ENCODE data around the gene QRFP.

The QRFP gene

DNA sequence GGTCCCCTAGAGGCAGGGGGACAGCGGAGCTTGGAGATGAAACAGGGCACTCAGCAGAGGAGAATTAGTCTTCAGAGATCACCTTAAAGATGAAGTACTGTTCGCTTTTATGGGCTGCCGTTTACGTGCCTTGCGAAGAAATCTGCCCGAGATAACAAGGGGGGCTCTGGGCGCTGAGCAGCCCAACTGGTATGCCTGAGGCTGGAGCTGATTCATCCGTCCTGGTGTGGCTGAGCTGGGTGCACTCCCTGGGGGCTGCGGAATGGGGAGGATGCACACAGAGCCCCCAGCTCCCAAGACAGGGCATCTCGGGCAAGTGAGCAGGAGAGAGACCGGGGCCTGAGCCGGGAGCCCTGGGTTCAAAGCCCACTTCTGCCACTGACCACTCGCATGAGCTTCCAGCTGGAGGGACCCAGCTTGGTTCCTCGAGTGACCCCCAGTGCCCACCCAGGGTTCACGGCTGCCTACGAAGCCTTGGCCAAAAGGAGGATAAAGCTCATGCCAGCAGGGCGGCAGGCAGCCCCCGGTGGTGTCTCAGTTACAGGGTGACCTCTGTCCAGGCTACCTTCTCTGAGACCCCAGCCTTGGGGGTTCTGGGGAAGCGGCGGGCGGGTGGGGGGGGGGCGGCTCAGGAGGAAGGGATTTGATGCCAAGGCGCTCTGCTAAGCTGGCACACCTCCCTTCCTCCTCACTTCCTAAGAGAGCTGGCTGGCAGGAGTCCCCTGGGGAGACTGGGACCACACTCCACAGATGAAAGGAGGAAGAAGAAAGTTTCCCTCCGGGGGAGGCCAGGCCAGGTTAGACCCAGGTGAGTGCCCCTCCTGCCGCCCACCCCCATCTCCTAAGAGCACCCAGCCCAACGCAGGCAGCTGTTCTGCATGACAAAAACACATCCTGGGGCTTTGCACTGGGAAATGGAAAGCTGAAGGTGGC is 36.8 kb upstream of the QRFP start:
- no peak for DNase-seq

DNA sequence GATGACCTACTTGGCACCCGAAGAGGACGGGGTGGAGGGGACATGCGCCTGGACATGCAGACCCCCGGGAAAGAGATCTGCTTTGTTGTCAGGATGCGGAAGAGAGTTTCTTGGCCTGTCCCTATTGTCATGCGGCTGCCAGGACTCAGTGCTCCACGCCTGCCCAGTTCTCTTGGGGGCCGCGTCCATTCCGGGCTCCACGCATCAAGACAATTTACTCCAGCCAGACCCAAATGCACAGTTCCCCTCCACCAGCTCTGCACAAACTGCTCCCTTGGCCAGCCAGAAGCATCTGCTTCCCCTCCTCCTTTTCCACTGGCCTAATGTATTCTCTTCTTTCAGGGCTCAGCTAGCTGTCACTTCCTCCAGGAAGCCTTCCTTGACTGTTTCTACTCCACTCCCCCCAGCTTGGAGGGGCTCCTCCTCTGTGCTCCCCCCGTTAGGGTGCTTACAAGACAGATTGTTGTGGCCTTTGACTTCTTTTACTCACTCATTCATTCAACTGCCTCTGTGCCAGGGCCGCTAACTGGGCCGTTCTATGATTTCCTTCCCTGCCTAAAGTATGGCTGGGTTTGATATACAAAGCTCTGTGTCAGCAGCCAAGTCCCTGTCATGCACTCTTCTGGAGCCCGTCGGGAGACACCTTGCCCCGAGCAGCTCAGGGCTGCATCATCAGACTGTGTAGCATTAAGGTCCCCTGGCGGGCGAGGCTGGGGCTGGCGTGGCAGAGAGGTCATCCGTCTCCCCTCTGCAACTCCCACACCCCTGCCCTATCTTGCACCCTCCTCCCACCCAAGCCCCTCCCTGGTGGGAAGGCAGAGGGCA is 35.9 kb upstream of the QRFP start:
- no peak for DNase-seq

DNA sequence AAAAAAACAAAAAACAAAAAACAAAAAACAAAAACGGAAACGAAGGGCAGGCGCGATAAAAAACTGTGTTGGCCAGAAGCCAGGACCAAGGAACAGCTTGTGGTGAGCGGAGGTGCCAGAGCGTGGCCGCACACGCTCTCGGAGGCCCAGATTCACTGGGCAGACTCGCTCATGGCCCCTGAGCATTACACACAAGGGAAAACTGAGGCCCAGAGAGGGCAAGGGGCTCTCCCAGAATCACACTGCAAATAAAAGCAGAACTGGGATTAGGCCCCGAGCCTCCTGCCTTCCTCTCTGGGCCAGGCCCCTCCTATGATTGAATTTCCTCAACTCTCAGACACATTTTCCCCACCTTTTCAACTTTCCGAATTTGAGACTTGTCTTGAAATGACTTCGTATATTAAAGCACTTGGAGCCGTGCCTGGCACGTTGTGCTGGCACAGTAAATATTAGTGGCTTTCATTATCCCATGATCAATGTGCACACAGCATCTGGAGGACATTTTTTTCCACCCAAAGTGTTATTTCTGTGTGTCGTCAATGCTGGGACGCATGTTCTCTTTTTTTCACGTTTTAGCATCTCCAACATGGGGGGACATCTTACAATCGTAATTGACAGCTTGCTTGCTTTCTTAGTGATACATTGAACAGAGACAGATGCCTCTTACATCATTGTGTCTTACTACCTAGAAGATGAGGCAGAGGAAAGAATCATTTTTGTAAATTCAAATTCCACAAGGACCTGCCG is 35.1 kb upstream of the QRFP start:
- no peak for DNase-seq

DNA sequence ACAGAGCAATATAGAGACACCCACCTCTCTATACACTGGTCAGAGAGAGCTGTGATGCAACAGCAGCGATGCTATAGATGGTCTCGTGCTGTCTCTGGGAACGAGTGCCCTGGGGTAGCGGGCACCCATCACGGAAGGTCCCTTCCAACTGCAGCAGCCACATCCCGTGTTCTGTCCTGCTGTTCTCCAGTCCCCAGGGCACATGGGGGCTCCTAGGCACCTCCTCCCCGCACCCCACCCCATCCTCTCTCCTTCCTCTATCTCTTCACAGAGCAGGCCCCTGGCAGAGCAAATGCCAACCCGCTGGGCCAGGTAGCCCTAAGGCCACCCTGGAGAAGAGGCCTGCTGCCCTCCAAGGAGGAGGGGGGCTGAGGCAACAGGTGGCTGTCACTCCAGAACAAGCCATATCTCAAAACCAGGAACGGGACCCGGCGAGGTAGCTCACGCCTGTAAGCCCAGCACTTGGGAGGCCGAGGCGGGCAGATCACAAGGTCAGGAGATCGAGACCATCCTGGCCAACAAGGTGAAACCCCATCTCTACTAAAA is 34.3 kb upstream of the QRFP start:
- DNase-seq, result no peak

DNA sequence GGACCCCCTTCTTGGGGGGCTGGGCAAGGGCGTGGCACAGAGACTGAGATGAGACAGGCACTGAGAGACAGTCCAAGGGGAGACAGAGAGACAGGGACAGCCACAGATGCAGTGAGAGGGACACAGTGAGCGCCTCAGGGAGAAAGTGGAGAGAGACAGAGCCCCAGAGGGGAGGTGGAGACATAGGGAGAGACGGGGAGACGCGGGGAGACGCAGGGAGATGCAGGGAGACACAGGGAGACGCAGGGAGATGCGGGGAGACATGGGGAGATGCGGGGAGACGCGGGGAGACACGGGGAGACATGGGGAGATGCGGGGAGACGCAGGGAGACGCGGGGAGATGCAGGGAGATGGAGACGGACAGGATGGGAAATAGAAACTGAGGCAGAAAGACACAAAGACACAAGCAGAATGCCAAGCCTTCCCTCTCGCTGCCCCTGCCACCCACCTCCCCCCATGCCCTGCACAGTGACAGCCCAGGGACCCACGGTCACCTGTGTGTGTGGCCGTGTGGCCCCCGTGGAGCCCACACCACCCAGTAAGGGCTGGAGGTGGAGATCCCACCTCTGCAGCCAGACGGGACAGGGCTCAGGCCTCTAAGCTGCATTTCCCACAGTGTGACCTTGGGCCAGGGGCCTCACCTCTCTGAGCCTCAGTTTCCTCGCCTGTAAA is 33.7 kb upstream of the QRFP start:
- no peak for DNase-seq

DNA sequence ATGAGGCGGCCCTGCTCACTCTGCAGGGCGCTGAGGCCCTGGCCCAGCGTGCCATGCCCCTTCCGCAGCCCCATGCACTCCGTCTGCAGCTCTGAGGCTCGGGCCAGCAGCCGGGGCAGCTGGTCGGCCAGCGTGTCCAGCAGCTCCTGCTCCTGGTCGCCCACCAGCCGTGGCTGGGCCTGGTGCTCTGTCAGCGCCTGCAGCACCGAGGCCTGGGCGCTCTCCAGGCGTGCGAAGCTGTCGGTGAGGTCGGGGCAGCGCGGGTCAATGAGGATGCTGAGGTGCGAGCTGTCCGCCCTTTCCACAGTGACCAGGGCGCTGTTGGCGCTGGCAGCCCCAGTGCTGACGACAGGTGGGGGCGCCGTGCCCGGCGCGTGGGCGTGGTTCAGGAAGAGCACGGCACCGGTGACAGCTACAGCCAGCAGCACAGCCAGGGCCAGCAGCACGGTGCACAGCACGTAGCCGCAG is 33.0 kb upstream of the QRFP start:
- no peak for DNase-seq

DNA sequence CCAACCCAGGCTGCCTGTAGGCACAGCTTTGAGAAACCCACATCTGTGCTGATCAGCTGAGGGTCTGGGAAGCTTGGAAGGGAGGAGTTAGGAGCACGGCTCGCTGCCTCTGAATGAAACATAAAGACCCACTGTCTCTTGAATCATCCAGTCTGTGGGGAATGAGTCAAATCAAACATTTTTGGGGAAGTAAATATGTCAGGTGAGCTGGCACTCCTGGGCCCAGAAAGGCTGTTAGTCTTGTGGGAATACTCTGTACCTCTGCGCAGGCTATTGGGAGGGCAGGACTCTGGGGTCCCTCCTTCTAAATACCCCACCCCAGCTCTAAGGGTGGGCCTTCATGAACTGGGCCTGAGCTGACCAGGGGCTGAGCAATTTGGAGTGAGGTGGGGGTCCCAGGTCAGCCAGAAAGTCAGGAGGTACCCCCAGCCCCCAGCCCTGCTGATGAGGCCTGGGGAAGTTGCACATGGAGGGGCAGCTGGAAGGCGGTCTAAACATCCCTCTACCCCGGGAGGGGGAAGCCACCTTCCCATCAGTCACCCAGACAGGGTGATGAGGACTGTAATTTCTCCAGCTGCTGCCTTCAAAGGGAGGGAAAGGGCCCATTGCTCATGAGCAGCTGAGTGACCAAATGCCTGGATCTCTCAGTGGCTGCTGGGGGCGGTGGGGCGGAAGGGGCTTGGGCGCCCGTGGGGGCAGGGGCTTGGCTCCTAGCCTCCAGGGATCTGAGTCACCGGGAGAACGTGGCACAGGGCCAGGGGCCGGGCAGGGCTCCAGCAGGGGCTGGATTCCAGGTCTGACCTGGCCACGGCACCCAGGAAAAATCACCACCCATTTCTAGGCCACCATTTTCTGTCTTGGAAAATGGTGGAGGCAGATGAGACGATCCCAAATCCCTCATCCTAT is 31.6 kb upstream of the QRFP start:
- peak; percentile 23 for DNase-seq

DNA sequence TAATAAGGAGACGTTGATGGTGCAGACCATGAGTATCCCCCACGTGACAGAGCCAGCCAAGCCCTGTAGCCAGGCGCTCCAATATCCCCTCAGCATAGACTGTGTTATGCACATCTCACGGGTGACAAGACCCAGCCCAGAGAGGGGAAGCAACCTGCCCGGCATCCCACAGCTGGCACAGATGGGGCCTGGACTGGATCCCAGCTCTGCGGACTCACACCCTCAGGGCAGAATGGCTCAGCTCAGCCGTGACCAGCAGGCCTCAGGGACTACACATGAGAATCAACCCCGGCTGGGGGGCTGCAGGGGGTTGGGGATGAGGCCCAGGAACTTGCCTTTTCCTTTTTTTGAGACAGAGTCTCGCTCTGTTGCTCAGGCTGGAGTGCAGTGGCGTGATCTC is 30.7 kb upstream of the QRFP start:
- no peak for DNase-seq

DNA sequence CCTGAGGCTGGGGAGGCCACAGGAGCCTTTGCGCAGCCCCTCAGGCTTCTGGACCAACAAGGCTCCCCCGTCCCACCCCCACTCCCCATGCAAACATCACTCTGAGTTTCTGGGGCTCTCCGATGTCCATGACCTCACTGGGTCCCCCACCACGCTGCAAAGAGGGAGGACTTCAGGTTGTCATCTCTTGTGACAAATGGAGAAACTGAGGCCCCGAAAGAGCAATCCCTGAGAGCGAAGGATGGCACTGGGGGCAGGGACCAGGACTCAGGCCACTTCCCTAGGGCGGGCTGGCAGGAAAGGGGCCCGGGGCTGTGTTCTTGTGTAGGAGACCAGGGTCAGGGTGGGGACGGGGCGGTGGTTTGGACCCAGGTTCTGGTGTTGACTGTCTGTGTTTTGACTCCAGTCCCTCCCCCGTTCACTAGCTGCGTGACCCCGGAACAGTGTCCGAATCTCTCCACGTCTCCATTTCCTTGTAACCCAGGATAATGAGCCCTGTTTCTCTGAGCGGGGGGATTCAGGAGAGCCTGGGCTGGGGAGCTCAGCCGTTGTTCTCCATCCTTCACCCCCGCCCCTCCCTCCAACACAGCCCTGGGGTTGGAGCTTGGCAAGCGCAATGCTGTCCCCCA is 28.6 kb upstream of the QRFP start:
- no peak for DNase-seq

DNA sequence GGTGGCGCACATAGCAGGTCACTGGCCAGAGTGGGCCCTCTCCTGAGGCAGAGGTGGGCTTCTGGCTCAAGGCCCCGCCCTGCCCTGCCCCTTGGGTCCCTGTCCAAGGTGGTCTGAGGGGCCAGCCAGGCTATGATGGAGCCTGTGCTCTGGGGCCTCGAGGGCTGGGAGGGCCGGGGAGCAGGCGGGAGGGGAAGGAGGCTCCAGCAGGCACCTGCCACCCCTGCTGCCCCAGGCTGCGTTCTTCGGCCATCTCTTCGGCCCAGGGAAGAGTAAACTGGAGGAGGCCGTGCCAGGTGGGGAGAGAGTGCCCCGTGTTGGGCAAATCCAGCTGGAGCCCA is 27.8 kb upstream of the QRFP start:
- DNase-seq, result no peak

DNA sequence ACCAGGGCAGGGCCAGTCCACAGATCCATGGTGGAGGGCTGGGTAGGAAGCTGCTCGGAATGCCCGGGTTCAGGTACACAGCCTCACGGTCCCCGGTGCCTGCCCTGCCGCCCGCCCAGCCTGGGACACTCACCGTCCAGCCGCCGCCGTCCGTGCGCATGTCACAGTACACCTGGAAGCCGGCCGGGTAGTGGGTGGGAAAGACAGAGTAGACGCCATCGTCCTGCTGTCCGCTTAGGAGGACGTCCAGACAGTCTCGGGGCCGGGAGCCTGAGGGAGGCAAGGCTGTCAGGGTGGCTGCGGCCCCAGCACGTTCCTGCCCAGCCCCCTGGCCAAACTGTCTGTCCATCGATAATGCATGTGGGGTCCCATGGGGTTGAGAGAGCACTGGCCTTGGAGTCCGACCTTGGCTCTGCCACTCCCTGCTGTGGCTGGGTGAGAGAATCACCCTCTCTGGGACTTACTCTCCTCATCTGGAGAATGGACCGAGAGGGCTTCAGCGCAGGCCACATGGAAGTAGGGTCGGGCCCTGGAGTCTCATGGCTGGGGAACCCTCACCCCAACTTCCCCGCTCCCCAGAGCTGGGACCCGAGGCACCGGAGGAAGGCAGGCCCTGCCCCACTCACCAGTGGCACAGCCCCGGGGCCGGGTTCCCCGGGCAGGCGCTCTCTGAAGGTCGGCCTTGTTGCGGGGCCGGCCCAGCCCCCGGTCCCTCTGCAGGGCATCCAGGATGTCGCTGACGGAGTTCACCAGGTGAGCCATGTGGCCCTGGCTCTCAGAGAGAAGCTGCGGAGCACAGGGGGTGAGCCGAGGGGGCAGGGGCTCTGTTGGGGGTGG is 27.2 kb upstream of the QRFP start:
- DNase-seq, result no peak

DNA sequence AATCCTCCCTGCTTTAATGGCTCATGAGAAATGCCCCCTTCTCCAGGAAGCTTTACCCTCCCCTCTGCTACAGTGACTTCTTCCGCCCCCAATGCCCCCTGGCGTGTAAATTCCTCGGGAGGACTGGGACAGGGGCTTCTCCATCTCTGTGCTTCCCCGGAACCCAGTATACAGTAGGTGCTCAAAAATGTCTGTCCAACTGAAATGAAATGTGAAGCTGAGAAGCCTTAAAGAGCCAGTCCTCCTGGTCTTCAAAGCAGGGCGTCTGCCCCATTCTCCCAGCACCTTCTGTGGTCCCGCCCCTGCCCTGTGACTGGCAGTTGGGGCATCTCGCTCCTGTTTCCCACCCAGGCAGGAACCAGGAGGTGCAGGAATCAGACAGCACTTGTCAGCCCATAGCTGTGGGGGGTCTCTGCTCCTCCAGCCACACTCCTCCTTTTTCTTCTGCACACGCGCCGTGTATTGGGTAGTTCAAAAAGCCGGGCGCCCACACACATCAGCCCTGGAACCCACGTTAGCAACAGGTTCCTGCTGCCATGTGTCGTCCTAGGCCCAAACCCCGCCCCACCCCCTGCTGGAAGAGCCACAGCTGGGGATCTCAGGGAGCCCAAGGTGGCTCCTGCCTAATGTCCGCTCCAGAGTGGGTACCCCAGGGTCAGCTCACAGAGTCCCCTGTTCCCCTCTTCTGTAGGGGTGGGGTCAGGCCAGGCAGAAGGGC is 26.4 kb upstream of the QRFP start:
- no peak for DNase-seq

DNA sequence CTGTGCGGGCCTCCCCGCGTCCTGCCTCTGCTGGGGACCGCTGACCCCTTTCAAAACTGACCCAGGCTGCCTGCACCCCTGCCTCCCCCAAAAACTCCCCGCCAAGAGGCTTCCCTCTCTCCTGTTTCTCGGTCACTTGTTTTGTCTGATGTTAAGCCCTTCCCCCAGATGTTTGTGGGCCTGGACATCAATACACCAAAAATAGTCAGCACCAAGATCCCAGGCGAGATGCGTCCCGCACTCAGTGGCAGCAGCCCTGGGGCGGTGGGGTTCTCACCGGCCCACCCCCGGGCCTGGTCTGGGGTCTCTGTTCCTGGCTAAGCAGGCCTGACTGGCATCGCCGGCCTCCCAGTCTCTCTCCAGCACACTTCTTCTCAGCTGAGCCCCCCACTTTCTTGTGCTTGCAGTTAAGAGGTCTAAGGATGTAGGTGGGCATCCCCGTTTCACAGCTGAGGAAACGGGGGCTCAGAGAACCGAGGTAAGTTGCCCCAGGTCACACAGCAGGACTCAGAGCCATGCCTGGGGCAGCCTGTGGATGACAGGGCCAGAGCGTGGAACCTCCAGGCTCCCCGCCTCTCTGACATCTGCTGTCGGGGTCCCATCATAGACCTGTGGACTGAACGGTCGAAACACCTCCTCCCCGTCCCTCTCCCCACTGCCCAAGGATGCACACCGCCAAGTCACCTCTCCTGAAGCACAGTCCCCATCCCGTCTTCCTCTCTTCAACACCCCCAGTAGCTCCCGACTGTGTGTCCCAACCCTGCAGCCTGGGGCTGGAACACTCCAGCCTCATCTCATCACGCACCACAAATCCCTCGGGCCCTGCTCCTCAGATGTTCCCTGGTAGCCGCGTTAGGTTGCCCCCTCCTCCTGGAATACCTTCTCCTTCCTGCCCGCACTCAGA is 25.6 kb upstream of the QRFP start:
- no peak for DNase-seq

DNA sequence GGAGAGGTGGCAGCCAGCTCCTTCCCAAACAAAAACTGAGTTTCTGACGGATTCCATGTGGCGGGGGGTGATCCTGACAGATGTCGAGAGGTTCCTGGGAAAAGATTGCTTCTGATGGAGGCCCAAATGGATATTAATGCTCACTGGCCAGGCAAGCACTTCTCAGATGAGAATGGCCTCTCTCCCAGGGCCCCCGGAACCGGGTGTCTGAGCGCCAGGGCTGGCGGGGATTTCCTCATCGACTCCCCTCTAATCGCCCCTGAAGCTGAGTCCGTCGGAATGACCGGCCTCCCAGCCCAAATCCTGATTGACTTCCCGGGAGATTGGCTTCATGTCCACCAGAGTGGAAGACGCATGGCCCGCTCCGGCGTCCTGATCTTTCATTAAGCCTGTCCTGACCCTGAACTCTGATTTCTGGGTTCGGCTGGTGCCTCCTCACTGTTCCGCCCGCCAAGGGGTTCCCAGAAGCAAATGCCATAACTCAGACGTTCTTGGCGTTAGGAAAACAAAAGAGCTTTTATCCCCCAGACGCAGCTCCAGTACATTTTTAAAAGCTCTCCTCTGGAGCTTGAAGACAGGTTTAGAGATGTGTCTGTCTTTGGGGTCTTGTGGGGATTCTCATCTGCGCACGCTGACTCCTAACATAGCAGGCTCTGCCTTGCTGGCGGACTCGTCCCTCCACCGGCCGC is 24.8 kb upstream of the QRFP start:
- DNase-seq, result no peak

DNA sequence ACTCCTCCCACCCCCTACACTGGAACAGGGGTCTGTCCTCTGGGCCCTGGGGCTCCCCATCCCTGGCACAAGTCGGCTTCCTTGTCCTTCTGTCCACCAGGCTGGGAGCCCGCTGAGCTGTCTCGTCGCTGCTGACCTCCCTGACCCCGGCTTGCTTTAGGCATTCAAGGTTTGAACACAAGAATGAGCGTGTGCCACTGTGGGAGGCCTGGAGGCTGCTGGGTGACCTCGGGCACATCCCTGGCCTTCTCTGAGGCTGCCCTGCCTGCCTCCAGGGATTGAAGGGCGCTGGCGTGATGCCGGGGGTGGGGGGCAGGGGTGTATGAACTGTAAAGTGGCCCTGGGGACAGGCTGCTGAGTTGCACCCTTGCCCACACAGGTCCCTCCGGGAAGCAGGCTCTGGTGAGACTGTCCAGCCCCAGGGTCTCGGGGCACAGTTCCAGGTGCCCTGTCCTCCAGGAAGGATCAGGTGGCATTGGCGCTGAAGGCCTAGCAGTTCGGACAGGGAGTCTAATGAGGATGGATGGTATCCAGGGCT is 24.2 kb upstream of the QRFP start:
- DNase-seq, result no peak

DNA sequence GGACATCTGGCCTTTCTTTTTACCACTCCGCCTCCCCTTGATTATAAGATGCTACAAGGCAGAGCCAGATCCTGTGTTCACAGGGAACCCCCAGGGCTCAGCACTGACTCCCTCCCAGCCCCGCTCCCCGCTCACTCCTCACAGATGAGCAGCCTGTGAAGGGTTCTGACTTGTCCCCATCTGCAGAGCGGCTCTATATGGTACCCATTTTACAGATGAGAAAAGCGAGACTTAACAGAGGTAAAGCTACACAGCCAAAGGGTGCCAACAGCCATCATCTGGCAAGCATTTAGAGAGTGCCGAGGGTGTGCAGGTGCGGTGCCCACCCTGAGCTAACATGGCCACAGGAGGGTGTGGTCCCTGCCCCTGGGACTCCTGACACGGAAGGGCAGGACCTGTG is 23.6 kb upstream of the QRFP start:
- no peak for DNase-seq

DNA sequence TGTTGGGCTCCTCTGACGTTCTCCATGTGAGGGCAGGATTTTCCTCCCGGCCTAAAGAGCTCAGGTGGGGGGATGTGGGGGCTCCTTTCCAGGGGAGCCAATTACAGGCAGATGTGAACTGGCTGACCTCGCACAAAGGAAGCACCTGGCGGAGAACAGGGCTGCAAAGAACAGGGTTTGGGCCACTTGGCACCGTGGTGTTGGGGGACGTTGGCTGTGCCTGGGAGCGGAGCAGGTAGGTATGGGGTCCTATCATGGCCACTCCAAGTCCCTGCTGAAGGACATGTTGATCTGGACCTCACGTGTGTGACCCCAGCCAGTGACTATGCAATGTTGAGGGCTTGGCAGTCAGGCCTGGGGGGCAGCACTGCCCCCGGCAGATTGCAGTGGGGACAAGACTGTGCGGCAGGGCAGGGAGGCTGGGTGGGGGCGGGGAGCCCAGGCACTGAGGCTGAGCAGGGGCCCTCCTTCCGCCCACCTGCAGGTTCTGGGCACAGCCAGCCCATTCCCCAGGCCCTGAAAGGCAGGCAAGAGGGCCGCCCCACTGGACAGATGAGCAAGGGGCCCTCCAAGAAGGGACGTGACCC is 23.0 kb upstream of the QRFP start:
- DNase-seq, result no peak
